ENCODE measurements around the gene MRPS26.

The MRPS26 gene

DNA sequence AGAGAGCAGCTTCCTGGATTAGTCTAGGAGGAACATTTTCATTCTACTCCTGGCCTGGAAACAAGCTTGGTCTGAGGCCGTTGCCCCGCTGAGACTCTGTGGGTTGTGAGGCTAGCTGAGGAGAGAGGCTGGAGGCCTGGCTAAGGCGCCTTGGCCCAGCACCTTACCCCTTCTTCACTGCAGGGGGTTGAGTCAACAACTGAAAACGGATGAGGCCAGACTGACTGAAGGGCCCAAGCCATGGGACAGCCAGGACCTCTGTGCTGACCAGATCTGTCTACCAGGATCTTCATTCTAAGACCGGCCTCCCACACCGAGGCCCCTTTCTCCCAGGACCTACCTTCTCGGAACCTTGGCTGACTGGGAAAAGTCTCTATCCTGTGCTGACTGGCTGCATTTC lies 42.2 kb downstream of the MRPS26 start:
- TF ChIP-seq TOX (CRISPR knock-in tag; IDR thresholded peaks at IDR 0.05; ENCODE audit: borderline replicate concordance) (no peak), CREB5 (CRISPR knock-in tag; IDR thresholded peaks at IDR 0.05; ENCODE audit: low read depth) (no peak), TCF4 (CRISPR knock-in tag; IDR thresholded peaks at IDR 0.05; ENCODE audit: borderline replicate concordance) (no peak), ZNF8 (CRISPR knock-in tag; IDR thresholded peaks at IDR 0.05) (no peak), ZNF565 (CRISPR knock-in tag; conservative IDR thresholded peaks at IDR 0.05; ENCODE audit: low read depth) (no peak), GLIS3 (CRISPR knock-in tag; IDR thresholded peaks at IDR 0.05) (no peak), POU6F1 (CRISPR knock-in tag; IDR thresholded peaks at IDR 0.05; ENCODE audit: borderline replicate concordance, low read depth) (no peak), ISL1 (CRISPR knock-in tag; IDR thresholded peaks at IDR 0.05) (no peak), CSDC2 (CRISPR knock-in tag; IDR thresholded peaks at IDR 0.05) (no peak), ZNF70 (CRISPR knock-in tag; IDR thresholded peaks at IDR 0.05) (no peak), PPARA (CRISPR knock-in tag; IDR thresholded peaks at IDR 0.05; ENCODE audit: borderline replicate concordance) (no peak), ZFP30 (CRISPR knock-in tag; IDR thresholded peaks at IDR 0.05) (no peak), RARB (CRISPR knock-in tag; IDR thresholded peaks at IDR 0.05) (no peak), ZC3H10 (CRISPR knock-in tag; IDR thresholded peaks at IDR 0.05) (no peak), ZFP3 (CRISPR knock-in tag; IDR thresholded peaks at IDR 0.05) (no peak)
- TF ChIP-seq, protein P1, sequence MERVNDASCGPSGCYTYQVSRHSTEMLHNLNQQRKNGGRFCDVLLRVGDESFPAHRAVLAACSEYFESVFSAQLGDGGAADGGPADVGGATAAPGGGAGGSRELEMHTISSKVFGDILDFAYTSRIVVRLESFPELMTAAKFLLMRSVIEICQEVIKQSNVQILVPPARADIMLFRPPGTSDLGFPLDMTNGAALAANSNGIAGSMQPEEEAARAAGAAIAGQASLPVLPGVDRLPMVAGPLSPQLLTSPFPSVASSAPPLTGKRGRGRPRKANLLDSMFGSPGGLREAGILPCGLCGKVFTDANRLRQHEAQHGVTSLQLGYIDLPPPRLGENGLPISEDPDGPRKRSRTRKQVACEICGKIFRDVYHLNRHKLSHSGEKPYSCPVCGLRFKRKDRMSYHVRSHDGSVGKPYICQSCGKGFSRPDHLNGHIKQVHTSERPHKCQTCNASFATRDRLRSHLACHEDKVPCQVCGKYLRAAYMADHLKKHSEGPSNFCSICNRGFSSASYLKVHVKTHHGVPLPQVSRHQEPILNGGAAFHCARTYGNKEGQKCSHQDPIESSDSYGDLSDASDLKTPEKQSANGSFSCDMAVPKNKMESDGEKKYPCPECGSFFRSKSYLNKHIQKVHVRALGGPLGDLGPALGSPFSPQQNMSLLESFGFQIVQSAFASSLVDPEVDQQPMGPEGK (CRISPR knock-in tag; IDR thresholded peaks at IDR 0.05; ENCODE audit: borderline replicate concordance) = no peak
- TF ChIP-seq, protein P2, sequence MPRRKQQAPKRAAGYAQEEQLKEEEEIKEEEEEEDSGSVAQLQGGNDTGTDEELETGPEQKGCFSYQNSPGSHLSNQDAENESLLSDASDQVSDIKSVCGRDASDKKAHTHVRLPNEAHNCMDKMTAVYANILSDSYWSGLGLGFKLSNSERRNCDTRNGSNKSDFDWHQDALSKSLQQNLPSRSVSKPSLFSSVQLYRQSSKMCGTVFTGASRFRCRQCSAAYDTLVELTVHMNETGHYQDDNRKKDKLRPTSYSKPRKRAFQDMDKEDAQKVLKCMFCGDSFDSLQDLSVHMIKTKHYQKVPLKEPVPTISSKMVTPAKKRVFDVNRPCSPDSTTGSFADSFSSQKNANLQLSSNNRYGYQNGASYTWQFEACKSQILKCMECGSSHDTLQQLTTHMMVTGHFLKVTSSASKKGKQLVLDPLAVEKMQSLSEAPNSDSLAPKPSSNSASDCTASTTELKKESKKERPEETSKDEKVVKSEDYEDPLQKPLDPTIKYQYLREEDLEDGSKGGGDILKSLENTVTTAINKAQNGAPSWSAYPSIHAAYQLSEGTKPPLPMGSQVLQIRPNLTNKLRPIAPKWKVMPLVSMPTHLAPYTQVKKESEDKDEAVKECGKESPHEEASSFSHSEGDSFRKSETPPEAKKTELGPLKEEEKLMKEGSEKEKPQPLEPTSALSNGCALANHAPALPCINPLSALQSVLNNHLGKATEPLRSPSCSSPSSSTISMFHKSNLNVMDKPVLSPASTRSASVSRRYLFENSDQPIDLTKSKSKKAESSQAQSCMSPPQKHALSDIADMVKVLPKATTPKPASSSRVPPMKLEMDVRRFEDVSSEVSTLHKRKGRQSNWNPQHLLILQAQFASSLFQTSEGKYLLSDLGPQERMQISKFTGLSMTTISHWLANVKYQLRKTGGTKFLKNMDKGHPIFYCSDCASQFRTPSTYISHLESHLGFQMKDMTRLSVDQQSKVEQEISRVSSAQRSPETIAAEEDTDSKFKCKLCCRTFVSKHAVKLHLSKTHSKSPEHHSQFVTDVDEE (CRISPR knock-in tag; IDR thresholded peaks at IDR 0.05) = no peak
- ATAC-seq = no peak

DNA sequence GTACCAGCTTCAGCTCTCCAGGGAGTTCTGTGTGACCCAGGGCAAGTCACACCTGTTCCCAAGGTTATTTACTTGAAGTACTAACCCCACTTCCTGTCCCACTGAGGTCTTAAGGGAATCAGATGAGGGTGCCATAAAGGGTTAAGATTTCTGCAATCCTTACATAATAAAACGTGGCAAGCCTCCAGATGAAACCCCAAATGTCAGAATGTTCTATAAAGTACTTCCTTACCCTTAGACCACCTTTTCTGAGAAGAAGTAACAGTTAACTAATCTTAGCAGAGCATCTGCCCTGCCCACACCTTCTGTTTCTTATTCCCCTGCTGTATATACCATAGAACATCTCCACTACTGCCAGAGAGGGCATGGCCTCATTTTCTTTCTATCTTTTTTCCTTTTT lies 44.7 kb downstream of the MRPS26 start:
- no peak for TF ChIP-seq ZC3H10 (CRISPR knock-in tag; IDR thresholded peaks at IDR 0.05)
- no peak for TF ChIP-seq PPARA (CRISPR knock-in tag; IDR thresholded peaks at IDR 0.05; ENCODE audit: borderline replicate concordance)
- no peak for TF ChIP-seq ISL1 (CRISPR knock-in tag; IDR thresholded peaks at IDR 0.05)
- no peak for TF ChIP-seq SNAI2 (CRISPR knock-in tag; IDR thresholded peaks at IDR 0.05)
- TF ChIP-seq CREB5 (CRISPR knock-in tag; IDR thresholded peaks at IDR 0.05; ENCODE audit: low read depth) = no peak
- TF ChIP-seq OSR1 (CRISPR knock-in tag; IDR thresholded peaks at IDR 0.05) = no peak
- no peak for TF ChIP-seq ZNF8 (CRISPR knock-in tag; IDR thresholded peaks at IDR 0.05)
- TF ChIP-seq CSRNP3 (CRISPR knock-in tag; IDR thresholded peaks at IDR 0.05) = no peak
- no peak for ATAC-seq
